WI38 (cell line): ENCODE results near the gene NAGA.

Source experiments
- H3K4me3 ChIP-seq: 2 replicates; pipeline ENCODE4 v1.5.1; 2011; ENCODE audit warnings: low read depth, mild to moderate bottlenecking, control low read depth, low read length
- TF ChIP-seq, protein P1 (sequence below): IDR thresholded peaks from 2 replicates; pipeline ENCODE4 v1.5.1; 2012; ENCODE audit warnings: low read depth, mild to moderate bottlenecking, control low read depth, low read length

Gene NAGA

DNA sequence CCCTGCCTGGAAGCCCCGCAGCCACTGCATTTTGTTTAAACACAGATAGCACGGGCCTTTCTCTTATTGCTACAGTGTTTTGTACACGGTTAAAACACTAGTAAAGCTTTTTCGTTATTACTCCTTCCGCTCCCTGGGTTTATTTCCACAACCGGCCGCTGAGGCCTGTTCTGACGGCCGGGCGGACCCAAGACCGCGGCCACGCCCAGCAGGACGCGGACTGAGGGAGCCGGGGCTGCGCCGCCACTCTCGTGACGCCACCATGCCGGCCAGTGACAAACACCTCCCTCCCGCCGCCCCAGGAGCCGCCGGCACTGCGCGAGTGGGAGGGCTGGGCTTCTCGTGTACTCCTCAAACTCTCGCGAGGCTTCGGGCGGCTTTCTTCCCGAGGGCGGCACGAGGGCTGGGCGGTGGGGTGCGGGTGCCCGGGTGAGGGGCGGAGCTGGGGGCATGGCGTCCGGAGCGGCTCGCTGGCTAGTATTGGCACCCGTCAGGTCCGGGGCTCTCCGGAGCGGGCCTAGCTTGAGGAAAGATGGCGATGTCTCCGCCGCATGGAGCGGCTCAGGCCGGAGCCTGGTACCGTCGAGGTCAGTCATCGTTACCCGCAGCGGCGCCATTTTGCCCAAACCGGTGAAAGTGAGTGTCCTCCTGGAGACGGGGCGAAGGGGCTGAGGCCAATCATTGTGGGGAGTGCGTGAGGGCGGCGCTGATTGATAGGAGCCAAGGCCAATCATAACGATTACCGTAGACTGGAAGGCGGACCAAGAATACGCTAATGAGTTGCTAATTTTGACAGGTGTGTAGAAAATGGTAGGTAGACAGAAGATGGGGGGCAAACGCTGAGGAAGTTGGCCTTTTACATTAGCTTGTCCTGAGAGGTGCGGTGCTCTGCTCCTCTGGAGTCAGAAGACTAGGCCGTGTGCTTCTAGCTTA lies 9.0 kb upstream of the NAGA start, which contains the start of gene SMDT1:
SMDT1 (plus strand) TSS at position 382 of the 933 bp plus-strand sequence; CDS start at position 451, 69 bp downstream.
- TF ChIP-seq, protein P1, sequence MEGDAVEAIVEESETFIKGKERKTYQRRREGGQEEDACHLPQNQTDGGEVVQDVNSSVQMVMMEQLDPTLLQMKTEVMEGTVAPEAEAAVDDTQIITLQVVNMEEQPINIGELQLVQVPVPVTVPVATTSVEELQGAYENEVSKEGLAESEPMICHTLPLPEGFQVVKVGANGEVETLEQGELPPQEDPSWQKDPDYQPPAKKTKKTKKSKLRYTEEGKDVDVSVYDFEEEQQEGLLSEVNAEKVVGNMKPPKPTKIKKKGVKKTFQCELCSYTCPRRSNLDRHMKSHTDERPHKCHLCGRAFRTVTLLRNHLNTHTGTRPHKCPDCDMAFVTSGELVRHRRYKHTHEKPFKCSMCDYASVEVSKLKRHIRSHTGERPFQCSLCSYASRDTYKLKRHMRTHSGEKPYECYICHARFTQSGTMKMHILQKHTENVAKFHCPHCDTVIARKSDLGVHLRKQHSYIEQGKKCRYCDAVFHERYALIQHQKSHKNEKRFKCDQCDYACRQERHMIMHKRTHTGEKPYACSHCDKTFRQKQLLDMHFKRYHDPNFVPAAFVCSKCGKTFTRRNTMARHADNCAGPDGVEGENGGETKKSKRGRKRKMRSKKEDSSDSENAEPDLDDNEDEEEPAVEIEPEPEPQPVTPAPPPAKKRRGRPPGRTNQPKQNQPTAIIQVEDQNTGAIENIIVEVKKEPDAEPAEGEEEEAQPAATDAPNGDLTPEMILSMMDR, result no peak
- peak within 1 kb of the TSS; percentile 68 for H3K4me3 ChIP-seq

DNA sequence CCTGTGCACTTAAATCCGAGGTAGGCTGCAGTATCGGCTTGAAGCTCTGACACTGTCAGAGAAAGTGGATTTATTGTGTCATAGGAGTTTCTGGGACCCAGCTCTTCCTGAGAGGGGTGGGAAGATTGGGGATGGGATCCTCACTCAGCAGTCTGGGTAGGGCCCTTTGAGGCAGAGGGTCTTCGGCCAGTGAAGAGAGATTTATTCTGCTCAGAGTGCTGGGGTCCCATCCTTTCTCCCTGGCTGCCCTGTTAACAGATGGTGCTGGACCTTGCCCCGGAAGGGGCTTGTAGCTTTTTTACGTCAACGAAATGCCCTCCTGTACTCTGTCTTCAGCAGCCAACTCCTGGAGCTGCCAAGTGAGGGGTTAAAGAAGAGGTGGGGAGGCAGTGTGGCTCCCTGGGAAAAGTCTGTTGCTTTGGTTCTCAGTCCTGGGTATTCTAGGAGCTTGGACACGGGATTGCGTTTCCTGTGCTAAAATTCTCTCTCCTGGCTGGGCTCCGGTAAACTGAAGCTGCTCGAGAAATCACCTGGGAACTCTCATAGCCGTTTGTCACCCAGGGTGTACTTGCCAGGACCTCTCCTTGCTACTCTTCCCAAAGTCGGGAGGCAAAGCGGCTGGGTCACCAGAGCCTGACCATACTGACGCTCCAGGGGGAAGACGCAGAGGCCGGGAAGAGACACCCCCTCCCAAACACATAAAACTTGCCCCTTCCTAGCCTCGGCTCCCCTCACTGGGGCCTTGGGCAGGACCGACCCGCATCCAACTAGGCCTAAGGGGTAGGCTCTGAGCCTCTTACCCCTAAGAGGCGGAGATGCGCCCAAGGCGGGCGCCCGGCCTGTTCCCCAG lies 8.1 kb upstream of the NAGA start:
- peak overlapping the region; percentile 68 for H3K4me3 ChIP-seq
- TF ChIP-seq, protein P1, result no peak

DNA sequence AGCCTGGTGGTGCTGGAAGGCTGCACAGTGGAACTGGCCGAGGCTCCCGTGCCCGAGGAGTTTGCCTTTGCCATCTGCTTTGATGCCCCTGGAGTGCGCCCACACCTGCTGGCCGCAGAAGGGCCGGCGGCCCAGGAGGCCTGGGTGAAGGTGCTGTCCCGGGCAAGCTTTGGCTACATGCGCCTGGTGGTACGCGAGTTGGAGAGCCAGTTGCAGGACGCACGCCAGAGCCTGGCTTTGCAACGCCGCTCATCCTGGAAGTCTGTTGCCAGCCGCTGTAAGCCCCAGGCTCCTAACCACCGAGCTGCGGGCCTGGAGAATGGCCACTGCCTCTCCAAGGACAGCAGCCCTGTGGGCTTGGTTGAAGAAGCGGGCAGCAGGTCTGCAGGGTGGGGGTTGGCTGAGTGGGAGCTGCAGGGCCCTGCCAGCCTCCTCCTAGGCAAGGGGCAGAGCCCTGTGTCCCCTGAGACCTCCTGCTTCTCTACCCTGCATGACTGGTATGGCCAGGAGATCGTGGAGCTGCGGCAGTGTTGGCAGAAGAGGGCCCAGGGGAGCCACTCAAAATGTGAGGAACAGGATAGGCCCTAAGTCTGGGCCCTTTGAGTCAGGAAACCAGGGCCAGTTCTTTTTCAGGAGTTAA lies 7.0 kb upstream of the NAGA start:
- TF ChIP-seq, protein P1, result no peak
- H3K4me3 ChIP-seq, result no peak overlapping the region

DNA sequence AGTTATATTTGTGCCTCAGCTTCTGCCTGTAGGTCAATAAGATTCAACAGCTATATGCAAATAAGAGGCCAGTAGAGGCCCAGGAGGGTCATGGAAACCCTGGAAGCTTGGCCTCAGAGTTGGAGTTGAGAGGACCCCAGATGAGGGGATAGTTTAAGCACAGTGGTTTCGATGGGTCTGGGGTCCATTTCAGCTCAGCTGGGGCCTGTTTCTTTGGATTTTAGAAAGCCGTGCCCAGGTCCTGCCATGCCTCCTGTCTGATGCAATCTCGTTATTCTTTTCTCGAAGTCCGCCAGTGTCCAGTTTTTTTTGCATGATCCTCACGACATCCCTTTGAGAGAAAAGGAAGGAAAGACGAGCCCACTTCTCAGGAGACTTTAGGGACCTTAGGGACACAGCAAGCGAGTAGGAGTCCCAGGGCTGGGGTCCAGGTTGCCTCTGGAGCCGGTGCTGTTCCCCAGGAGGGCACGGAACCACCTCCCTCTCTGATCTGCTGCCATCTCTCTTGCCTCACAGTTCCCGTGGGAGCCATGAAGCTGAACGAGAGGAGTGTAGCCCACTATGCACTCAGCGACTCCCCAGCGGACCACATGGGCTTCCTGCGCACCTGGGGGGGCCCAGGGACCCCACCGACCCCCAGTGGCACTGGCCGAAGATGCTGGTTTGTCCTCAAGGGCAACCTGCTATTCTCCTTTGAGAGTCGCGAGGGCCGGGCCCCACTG lies 6.3 kb upstream of the NAGA start:
- TF ChIP-seq, protein P1, result no peak
- H3K4me3 ChIP-seq, result no peak overlapping the region

DNA sequence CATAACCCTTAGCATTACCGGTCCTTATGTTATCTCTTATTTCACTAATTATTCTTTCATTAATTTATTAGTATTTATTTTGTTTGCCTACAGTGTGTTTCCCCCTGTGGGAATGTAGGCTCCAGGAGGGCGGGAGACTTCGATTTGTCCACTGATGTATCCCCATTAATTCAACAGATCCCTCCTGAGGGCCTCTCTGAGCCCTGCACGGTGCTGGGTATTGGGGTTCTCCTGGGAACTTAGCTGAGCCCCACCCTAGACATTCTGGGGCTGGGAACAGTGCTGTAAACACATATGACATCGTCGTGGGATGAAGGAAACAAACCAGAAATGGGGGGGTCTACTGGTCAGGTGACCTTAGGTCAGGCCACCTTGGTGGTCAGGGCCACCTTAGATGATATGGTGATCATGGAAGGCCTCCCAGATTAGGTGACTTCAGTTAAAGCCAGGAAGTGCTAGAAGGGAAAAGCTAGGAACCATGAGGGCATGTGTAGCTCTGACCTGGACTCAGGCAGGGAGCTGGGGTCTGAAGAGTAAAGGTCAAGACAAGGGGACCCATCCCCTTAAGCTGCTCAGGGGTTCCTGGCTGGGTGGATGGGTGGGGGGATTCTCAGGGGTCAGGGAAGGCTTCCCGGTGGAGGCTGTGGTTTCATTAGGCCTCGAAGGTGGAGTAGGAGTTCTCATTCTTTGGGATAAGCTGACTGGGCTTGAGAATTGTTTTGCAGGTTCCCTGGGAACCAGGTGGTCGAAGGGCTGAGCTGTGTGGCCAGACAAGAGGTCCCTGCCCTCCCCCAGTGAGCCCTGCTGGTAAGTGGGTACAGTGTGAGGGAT lies 4.4 kb upstream of the NAGA start:
- H3K4me3 ChIP-seq, result peak overlapping the region; percentile 66

More for the DNA sequence above, 4.4 kb upstream of the NAGA start:
- TF ChIP-seq, protein P1, result no peak
